GM19043 (cell line): ENCODE data around the gene LRRC71.

ENCODE experiments used
- ATAC-seq: cut with Tn5 transposase; IDR thresholded peaks from one replicate; pipeline ENCODE4 v1.9.1; 2021; ENCODE audit warnings: low read depth; ENCODE audit not compliant: unreplicated experiment

The LRRC71 gene

DNA sequence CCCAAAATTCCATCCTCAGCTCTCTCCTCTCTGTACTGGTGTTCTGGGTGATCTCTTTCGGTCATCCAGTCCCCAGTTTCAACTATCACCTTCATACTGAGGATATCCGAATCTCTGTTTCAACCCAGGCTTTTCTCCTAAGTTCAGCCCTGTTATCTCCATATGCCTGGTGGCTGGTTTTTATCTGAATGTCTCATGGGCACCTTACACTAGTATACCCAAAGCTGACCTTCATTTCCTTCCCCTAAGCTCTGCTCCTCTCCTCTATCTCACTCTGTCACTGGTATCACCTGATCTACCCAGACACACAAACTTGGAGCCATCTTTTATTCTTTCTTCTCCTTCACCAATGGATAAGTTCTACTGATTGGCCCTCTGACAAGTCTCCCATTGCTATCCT is 53.0 kb downstream of the LRRC71 start:
- ATAC-seq = no peak

DNA sequence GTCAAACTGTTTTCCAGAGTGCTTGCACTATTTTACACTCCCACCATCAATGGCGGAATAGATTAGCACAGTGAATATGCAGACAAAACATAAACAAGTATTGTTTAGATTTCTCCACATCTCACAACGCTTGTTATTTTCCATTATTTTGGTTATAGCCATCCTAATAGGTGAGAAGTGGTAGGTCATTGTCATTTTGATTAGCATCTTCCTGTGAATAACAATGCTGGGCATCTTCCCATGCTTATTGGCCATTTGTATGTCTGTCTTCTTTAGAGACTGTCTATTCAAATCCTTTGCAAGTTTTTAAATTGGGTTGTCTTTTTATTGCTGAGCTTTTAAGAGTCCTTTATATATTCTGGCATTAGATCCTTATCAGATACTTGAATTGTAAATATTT is 54.7 kb downstream of the LRRC71 start:
- ATAC-seq = no peak

DNA sequence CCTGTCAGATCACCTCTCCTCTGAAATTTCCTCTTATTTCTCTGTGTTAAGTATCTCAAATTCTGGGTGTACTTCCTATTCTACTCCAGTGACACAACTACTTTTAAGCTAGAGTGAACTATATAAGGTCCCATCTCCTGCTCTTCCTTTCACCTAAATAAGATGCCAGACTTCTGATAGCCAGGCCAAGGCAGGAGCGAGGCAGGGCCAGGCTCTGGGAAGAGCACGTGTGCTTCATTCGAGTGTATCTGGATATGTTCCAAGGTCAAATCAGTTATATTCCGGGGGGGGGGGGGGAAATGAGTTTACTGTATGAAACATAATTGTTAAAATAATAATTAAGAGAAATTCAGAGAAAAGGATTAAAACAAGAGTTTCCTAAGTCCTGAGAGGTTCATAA is 60.1 kb downstream of the LRRC71 start:
- ATAC-seq = no peak
